K562 (cell line): ENCODE measurements around the gene CHCHD6.

ENCODE experiments used
- ADNP ChIP-seq: fragments of 200-800 bp; sonication (Bioruptor generic); IDR thresholded peaks from 2 replicates; pipeline ENCODE4 v1.6.1; 2016; ENCODE audit warnings: missing genetic modification characterization, missing compliant biosample characterization
- CAMTA2 ChIP-seq: fragments of 250-450 bp; sonication (Bioruptor Pico); conservative IDR thresholded peaks from 2 replicates; pipeline ENCODE4 v1.5.1; 2022
- COPS2 ChIP-seq: fragments of 450-650 bp; conservative IDR thresholded peaks from 2 replicates; pipeline ENCODE4 v1.6.1; 2016; ENCODE audit warnings: mild to moderate bottlenecking, moderate library complexity
- EP300 ChIP-seq: IDR thresholded peaks from 2 replicates; pipeline ENCODE4 v1.6.1; 2012; ENCODE audit warnings: low read length, improper control_type of control experiment
- MTA3 ChIP-seq: fragments of 450-650 bp; formaldehyde crosslinking; IDR thresholded peaks from 2 replicates; pipeline ENCODE4 v1.6.1; 2017; ENCODE audit warnings: mild to moderate bottlenecking, borderline replicate concordance
- ZNF408 ChIP-seq: fragments of 250-450 bp; sonication (Bioruptor Pico); IDR thresholded peaks from 2 replicates; pipeline ENCODE4 v1.4.0; 2020; ENCODE audit warnings: low read depth, mild to moderate bottlenecking, moderate library complexity
- TF ChIP-seq, protein P1 (sequence below), 3 experiments: IDR thresholded peaks in 2 of 3; conservative IDR thresholded peaks in 1 of 3; 2 replicates each; pipeline ENCODE4 v1.5.1; 2011 to 2012; ENCODE audit warnings: low read length in 3 of 3, mild to moderate bottlenecking in 3 of 3, control low read depth in 2 of 3, improper control_type of control experiment in 1 of 3, inconsistent platforms in 1 of 3, low read depth in 1 of 3, mixed read lengths in 1 of 3, moderate library complexity in 1 of 3; ENCODE audit not compliant: insufficient read depth in 2 of 3

DNA sequence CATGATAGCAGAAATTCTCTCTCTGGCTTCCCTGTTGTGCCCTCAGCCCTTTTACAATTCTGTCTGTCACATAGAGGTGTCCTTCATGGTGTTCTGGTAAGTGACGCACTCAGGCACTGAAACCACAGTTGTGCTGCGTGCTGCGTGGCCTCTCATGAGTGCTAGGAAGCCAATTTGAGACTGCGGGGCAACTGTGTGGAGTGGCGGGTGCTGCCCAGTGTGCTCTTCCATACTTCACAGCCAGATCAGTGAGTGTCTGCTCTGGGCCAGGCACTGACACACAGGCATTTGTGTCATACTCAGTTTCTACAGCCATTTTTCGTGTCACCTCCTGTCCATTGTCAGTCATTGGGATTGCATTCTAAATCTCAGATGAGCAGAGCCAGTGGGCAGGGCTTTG, 145.7 kb downstream of the CHCHD6 start:
- TF ChIP-seq EP300 (no peak), COPS2 (no peak), ADNP (tag) (no peak), CAMTA2 (no peak), MTA3 (no peak), ZNF408 (CRISPR knock-in tag) (no peak)
- TF ChIP-seq, protein P1, sequence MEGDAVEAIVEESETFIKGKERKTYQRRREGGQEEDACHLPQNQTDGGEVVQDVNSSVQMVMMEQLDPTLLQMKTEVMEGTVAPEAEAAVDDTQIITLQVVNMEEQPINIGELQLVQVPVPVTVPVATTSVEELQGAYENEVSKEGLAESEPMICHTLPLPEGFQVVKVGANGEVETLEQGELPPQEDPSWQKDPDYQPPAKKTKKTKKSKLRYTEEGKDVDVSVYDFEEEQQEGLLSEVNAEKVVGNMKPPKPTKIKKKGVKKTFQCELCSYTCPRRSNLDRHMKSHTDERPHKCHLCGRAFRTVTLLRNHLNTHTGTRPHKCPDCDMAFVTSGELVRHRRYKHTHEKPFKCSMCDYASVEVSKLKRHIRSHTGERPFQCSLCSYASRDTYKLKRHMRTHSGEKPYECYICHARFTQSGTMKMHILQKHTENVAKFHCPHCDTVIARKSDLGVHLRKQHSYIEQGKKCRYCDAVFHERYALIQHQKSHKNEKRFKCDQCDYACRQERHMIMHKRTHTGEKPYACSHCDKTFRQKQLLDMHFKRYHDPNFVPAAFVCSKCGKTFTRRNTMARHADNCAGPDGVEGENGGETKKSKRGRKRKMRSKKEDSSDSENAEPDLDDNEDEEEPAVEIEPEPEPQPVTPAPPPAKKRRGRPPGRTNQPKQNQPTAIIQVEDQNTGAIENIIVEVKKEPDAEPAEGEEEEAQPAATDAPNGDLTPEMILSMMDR (IDR thresholded peaks at IDR 0.05 in 2 of 3, conservative IDR thresholded peaks at IDR 0.05 in 1 of 3; ENCODE audit: insufficient read depth in 2 of 3, low read depth in 1 of 3, low read length in 3 of 3), result no peak
